ENCODE data around the gene IFNAR1.

The IFNAR1 gene

DNA sequence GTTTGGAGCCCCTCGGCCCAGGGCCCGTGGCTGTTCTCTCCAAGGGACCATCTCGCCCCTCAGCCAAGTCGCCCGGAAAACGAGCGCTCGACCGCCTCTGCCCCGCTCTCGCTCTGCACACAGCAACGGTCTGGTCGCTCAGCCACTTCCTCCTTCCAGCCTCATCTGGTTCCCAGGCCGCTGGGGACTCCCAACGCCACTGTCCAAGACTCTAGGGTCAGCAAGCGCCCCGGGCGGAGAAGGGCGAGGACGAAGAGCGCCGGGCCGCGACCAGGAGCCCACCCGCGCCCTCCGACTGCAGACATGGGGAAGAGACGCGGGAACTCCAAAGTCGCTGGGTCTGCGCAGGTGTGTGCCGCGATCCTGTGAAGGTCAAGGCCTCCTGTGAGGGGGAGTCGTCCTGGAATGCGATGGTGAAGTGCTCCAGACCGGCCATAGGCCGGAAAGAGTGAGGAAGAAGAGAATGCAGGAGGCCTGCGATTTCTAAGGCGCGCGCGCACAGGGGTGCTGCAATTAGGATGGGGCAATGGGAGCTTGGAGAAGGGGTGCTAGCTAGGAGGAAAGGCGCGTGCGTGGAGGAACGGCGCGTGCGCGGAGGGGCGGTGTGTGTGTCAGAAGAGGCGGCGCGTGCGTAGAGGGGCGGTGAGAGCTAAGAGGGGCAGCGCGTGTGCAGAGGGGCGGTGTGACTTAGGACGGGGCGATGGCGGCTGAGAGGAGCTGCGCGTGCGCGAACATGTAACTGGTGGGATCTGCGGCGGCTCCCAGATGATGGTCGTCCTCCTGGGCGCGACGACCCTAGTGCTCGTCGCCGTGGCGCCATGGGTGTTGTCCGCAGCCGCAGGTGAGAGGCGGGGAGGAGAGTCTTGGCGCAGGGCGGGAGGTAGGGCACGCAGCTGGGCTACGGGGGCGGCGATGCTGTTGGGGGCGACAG lies at the start of gene IFNAR1:
Gene IFNAR1 (plus strand): TSS at position 680 of the 931 bp plus-strand sequence. CDS start 86 bp downstream, at position 766.
- peak; percentile 99 for DNase-seq (ENCODE audit: low spot score)

DNA sequence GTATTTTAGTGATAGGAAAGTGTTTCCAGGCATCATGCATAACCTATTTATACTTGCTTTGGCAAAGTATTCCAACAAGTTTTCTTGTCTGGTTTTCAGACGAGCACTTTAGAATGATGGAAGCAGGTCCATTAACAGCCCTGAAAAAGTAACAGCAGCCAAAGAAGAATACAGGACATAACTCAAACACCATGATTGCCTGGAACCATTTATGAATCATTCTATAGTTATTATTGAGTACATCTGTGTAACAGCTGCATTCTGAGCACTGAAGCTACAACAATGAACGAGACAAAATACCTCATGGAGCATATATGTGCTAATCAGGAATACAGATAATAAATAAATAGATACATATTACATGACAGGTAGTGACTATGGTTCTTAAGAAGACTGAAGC lies 46.0 kb upstream of the IFNAR1 start:
- DNase-seq (ENCODE audit: low spot score) = no peak

DNA sequence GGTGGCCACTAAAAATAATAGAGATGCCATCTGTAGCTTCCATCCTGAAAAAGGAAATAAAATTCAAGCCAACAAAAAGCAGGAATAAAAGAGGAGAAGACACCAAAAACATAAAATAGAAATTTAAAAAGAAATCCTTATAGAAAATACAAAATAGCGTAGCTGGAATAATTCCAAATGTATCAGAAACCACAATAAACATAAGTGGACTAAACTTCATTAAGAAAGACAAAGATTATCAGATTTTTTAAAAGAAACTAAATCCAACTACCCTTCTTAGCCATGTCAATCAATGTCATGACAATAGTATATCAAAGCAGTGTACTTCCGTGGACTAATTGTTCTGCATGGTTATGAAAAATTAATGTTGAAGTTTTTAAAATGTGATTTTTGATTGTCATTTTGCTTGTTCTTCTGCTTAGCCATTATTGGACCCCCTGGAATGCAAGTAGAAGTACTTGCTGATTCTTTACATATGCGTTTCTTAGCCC lies 45.4 kb upstream of the IFNAR1 start:
- DNase-seq (ENCODE audit: low spot score) = no peak

DNA sequence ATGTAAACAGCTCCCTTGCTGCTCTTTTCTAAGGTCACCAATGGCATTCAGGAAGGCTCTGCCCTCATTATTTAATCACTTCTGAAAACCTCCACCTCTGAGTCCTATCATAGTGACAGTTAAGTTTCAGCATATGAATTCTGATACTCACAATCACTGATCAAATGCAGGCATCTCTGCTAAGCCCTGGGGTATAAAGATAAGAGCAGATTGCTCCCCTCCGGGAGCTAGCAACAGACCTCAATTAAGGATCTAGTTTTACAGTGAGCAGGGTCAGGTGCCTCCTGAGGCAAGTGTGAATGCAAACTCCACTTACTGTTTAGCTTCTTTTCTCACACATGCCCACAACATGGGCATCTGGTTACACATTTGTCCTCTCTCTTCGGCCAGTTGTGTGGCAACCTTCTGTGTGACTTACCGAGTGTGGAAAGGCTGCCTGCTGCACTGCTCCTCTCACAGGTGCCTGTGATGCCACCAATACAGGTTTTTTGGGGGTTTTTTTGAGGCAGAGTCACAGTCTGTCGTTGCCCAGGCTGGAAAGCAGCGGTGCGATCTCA lies 43.6 kb upstream of the IFNAR1 start:
- no peak for DNase-seq (ENCODE audit: low spot score)

DNA sequence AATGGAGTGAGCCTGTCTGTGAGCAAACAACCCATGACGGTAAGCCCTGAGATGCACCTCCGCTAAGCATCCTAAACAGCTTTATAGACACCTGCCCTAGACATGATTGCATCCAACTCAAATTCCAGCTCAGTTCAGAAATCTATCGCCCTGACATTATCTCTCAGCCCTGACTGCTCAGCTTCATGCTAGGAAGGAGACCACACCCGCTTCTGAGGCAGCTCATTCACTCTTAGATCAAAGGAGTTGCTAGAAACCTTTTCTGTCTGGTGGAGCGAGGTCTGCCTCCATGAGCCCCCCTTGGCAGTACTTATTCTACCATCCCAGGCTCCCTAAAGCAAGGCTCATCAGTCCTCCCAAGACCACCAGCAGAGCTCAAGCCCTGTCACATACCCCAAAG lies 41.6 kb upstream of the IFNAR1 start:
- no peak for DNase-seq (ENCODE audit: low spot score)

DNA sequence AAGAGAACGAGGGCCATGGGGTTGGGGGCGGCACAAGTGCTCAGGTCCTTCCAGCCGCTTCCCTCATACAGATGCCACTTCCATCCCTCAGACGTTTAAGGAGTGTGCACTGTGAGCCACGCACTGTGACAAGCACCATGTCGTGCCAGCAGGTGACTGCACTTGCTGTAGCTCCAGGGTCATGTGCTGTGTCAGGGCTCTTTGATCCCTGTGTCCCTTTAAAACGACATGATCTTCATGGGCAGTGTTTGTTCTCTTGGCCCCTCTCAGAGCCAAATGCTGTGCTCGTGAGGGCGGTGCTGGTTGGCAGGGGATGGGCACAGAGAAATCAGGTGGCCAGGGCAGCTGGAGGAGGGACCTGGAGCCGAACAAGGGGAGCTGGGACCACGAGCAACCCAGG lies 38.7 kb upstream of the IFNAR1 start:
- DNase-seq (ENCODE audit: low spot score) = no peak

DNA sequence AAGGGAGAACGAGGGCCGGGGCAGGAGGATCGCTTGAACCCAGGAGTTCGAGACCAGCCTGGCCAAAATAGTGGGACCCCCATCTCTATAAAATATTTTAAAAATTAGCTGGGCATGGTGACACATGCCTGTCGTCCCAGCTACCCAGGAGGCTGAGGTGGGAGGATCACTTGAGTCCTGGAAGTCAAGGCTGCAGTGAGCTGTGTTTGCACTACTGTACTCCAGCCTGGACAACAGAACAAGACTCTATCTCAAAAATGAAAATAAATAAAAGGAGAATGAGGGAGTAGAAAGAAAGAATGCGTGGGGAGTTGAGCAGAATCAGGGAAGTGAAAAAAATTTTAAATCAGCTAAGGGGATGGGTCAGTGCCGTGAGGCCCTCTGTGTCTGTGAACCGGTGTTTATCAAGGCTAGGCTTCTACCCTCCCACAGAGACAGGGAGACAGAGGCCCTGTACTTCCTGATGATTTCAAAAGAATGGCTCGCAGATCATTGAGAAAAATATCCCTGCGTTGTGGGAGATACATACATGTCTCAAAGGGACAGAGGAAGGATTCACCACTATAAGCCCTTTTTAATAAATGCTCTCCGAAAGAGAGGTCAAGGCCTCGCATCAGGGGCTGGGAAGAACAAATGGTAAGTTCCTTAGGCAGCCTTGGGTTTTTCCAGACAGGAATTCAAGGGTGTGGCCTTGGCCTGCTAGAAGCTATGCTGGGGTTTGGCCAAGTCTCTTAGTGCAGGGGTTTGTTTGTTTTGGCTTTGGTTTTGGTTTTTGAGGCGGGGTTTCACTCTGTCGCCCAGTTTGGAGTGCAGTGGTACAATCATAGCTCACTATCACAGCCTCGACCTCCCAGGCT lies 37.9 kb upstream of the IFNAR1 start:
- DNase-seq (ENCODE audit: low spot score) = peak; percentile 89

DNA sequence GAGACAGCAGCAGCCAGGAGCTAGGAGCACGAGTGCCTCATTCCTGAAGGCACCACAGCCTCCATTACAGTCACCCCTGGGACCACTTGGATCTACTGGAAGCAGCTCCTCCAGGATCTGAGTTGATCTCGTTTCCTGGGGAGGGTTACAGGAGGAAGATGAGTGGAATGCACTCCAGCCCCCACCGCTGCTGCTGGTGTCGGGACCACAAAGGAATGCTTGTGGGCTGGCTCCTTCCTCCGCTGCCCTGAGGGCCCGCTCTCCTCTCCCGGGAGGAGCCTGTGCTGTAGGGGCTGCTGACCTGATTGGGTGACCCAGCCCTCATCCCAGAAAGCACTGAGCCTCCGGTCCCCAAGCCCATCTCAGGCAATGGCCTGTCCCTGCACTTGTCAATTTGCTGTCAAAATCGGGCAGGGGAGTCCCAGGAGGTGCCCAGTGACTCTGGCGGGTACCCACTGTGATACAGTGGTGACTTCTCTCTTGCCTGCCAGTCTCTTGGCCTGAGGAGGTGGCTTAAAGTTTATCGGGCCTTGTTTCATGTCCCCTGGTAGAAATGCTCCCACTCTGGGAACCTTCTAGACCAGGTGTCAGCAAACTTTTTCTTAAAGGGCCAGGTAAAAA lies 35.5 kb upstream of the IFNAR1 start:
- DNase-seq (ENCODE audit: low spot score) = no peak

DNA sequence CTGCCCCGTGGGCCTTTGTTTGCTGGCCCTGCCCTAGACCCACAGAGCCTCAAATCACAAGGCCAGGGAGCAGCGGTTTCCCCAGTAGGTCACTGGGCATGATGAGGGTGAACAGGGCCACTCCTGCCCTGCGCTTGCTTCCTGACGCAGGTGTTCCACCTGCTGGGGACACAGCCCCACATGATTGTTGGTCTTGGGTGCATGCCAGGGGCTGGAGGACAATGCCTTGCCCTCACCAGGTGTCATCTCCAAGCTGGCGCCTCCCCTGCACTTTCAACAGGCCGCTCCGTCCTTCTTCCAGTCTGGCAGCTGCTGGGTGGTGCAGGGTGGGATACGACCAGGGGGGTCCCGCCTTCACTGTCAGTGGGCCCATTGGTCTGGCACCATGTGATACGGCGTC lies 34.3 kb upstream of the IFNAR1 start:
- DNase-seq (ENCODE audit: low spot score) = no peak

DNA sequence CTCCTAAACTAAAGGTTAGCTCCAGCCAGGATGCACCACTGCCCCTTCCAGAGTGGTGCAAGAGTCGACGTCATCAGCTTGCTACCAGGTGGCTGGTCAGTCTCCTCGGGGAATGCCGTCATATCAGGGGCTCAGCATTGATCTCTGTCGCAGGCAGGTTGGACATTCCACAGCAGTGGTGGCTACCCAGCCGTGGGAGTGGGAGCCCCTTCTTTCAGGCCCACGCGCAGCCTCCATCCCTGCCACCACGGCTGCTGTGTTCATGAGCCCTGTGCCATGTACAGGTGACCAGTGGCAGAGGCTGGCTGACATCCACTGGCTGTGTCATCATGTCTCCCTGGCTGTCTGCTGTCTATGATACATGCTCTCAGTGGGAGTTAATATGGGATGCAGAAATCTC lies 33.1 kb upstream of the IFNAR1 start:
- DNase-seq (ENCODE audit: low spot score) = no peak

DNA sequence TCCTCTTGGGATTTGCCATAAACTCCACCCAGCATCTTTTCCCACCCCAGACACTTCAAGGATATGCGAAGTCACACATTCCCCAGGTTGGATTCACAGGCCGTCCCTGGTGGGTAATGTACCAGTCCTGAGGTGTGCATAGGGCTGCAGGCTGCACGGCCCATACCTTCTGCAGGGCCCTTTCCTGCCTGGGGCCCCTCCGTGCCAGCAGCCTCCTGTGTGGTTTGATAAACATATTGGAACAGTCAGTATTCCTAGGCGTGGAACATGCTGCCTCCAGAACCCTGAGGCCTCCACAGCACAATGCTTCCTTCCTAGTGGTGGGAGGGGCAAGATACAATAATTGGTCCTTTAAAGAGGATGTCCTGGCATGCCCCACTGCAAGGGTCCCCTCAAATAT lies 32.0 kb upstream of the IFNAR1 start:
- DNase-seq (ENCODE audit: low spot score) = no peak

DNA sequence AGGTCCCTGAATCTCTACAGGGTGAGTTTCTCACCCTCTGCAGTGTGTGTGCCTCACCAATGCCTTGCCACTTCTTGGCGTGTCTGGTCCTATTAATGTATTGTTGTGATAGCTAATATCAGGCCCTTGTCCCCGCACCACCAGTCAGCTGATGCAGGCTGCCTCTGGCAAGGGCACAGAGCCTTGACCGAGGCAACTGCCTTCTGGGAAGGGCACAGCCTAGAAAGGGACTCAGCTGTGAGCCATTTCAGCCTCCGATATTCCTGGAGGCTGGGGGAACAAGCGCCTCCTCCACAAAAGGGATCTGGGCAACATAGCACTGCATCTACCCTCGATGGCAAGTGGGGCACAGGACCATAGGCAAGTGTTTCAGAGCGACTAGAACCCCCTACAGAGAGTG lies 31.6 kb upstream of the IFNAR1 start:
- DNase-seq (ENCODE audit: low spot score) = no peak

DNA sequence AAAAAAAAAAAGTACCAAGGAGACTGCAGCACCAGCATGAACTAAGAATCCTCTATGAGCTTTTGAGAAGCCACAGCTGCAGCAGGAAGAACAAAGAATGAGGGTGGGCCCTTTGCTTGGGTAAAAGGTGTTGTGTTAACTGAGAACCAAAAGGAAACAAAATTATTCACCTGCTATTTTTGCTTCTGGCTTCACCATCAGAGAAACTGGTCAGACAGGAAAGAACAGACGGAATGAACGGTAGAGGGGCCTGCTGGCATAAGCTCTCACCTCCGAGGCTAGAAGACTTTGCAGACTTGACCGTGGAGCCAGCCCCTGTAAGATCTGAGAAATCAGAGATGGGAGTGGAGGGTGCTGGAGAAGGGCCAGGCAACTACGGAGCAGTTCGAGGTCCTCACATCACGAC lies 31.0 kb upstream of the IFNAR1 start:
- DNase-seq (ENCODE audit: low spot score) = no peak

DNA sequence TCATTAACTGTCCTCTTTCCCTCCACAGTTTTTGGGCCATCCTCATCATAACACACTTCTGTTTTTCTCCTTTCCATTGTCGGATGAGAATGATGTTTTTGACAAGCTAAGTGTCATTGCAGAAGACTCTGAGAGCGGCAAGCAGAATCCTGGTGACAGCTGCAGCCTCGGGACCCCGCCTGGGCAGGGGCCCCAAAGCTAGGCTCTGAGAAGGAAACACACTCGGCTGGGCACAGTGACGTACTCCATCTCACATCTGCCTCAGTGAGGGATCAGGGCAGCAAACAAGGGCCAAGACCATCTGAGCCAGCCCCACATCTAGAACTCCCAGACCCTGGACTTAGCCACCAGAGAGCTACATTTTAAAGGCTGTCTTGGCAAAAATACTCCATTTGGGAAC lies 28.6 kb upstream of the IFNAR1 start:
- no peak for DNase-seq (ENCODE audit: low spot score)

DNA sequence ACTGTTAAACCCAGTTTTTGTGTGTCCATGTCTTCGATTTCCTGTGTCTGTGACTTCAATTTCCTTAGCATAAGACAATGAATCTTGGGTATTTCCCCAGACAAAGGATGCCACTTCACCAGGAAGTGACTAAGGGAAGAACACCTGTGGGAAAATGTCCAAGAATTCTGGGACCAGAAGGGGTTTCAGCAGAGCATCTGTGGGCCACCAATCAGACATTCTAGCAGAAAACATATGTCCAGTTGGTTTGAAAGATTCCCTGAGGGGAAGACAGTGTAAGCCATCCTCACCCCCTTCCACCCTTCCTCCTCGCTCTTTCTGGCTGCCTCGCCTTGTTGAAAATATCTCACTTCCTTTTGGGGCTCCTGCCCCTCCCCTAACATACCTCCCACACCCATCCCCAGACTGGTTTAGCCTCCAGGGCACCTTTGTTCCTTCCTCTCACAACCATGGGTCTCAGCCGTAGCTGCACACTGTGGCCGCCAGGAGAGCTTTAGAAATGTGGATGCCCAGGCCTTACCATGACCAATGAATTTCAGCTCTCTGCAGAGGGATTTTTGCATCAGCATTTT lies 25.5 kb upstream of the IFNAR1 start:
- DNase-seq (ENCODE audit: low spot score) = peak; percentile 44

DNA sequence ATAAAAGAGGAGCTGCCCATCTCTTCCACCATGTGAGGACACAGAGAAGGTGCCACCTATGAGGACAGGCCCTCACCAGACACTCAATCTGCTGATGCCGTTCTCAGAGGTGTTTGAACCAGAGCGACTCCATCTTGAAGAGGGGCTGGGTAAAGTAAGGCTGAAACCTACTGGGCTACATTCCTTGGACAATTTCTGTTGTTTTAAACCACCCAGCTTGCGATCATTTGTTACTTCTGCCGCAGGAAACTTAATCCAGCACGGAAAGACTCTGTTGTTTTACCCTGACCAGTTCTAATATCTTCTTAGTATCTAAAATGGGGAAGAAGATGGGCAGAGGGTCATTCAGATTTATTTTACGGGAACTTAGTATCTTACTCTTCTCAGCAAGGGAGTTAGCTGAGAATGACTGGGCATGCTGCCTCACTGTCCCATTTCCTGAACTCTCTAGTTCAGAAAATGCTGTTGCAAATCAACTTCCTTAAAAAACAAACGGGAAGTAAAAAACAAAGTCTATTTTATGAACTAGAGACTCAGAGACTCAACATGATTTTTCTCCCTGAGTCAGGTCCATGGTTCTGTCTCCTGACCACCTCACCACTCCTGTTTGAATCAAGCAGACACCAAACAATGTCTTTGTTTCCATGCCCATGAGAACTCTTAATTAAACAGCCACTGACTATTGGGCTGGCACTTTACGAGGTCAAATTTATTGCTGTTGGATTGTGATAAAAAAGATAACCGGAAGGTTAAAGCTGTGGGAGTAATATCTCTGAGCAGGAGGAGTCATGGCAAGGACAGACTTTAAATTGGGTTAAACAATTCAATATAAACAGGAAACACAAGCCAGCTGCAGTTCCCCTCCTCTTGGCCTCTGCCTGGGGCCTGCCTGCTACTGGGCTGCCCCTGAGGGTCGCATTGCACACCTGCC lies 23.8 kb upstream of the IFNAR1 start:
- peak; percentile 75 for DNase-seq (ENCODE audit: low spot score)

DNA sequence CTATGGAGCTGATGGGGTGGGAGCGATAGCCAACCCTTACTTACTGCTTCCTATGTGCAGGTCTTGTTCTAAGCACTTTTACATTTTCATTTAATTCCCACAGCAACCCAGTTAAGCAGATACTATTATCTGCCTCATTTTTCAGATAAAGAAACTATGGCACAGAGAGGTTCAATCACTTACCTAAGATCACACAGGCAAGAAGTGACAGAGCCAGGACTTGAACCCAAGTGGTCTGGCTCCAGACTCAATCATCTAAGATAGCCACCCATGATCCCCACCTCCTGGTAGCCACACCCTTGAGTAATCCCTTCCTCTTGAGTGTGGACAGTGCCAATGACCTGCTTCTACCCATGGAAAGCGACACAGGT lies 23.2 kb upstream of the IFNAR1 start:
- no peak for DNase-seq (ENCODE audit: low spot score)

DNA sequence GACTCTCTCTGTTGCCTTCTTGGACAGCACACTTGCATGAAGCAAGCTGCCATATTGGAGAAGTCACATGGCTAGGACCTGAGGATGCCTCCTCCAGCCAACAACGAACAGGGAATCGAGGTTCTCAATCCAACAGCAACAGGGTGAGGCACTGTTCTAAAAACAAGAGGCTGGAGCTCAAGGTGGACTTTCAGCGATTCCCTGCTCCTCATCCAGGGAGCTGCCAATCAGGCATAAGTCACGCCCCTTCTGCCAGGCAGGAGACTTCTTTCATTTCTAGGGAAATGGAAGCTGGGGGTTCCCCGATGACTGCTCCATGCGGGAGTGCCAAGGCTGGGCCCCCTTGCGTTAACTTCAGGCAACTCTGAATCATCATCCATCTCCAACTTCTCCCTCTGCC lies 22.7 kb upstream of the IFNAR1 start:
- DNase-seq (ENCODE audit: low spot score) = no peak

DNA sequence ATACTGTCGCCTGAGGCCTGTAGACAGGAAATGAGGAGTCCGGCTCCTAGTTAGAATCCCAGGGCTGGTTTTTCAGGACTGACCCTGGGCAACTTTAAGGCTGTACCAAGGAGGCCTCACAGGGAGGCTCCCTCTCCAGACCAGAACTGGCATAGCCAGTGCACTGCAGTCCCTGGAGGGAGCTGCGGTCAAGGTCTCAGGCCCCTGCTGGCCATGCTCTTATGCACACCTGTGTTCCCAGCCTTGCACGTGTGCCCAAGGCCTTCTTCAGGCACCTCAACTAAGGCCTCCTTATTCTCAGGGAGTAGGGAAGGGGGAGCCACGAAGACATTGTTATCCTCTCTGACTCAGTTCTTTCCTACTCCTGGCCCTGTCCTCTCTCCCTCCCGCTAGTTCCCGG lies 22.0 kb upstream of the IFNAR1 start:
- DNase-seq (ENCODE audit: low spot score) = no peak

DNA sequence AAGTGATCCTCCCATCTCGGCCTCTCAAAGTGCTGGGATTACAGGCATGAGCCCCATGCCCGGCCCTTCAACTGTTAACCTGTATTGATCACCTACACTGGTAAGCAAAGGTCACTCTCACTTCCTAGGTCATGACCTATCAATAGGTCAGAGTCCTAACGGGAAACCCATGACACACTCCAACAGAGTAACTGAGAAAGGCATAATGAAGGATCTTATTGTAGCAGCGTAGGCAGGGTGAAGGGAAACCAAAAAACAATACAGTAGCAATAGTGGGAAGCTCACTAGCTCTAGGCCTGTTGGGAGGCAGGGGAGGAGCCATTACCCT lies 19.5 kb upstream of the IFNAR1 start:
- DNase-seq (ENCODE audit: low spot score) = no peak

DNA sequence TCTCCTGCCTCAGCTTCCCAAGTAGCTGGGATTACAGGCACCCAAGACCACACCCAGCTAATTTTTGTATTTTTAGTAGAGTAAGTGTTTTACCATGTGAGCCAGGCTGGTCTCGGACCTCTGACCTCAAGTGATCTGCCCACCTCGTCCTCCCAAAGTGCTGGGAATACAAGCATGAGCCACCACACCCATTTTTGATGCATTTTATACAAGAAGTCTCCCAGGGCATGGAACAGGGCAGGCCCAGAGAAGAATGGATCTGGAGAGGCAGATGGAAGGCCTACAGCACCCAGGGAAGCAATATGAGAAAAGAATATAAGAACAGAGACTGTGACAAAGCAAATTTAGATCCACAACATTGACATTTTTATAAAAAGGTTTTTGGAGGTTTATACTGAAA lies 18.8 kb upstream of the IFNAR1 start:
- DNase-seq (ENCODE audit: low spot score) = no peak

All from LoVo (cell line).